ENCODE data around the gene AFF2. TPM values are rescaled to one million over a fixed set of nuclear protein-coding genes. Genes with fewer than 3 reads are reported as not detected.

The AFF2 gene
- total and polyA plus RNA-seq, 3 donors from 2014 or later, result 4.7 to 28.1 (median 21.3) TPM

- TF ChIP-seq, protein P1, sequence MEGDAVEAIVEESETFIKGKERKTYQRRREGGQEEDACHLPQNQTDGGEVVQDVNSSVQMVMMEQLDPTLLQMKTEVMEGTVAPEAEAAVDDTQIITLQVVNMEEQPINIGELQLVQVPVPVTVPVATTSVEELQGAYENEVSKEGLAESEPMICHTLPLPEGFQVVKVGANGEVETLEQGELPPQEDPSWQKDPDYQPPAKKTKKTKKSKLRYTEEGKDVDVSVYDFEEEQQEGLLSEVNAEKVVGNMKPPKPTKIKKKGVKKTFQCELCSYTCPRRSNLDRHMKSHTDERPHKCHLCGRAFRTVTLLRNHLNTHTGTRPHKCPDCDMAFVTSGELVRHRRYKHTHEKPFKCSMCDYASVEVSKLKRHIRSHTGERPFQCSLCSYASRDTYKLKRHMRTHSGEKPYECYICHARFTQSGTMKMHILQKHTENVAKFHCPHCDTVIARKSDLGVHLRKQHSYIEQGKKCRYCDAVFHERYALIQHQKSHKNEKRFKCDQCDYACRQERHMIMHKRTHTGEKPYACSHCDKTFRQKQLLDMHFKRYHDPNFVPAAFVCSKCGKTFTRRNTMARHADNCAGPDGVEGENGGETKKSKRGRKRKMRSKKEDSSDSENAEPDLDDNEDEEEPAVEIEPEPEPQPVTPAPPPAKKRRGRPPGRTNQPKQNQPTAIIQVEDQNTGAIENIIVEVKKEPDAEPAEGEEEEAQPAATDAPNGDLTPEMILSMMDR (IDR thresholded peaks at IDR 0.05), result no peak
- TF ChIP-seq POLR2A (IDR thresholded peaks at IDR 0.05), result no peak
- H3K4me3 ChIP-seq, result no peak overlapping the region
- intact Hi-C loops (cut with DNase I; ENCODE audit: low total_unique reads), result no loop called here
- DNase-seq, result no peak
- H3K27ac ChIP-seq, result no peak overlapping the region
- no peaks in the 10 kb centered on the region for H3K36me3 ChIP-seq (ENCODE audit: low read depth, missing control alignments)
- no peaks in the 10 kb centered on the region for H3K27me3 ChIP-seq
- no peaks in the 10 kb centered on the region for H3K4me1 ChIP-seq
- WGBS, 2 donors, result 82 to 91% methylated on average over 4 of the region's 4 CpGs
- H3K9me3 ChIP-seq, result no peaks in the 10 kb centered on the region
Observed at GRCh38 chrX:148917441-148917840, 417.0 kb downstream of the AFF2 start.

- WGBS, 2 donors, result 73 to 83% methylated on average over 2 of the region's 2 CpGs
Observed at GRCh38 chrX:148923631-148924030, 423.2 kb downstream of the AFF2 start.

DNA sequence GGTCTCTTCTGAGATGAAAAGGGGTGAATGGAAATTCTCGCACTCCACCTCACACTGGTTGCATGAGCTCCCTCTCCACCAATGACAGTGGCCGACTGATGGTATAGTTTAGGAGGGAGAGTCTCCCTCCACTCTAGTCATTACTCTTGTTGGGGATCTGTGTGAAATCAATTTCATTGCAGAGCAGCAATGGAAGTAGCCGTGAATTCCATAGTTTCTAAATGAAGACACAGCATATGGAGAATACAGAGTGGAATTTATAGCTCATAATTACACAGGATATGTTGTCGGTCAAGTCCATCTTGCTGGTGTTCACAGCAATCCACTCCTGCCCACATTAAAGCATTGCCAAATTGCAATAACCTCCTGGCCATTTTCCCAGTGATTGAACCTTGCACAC lies 426.0 kb downstream of the AFF2 start:
- Histone ChIP-seq H3K27me3 (no peaks in the 10 kb centered on the region), H3K4me3 (no peak overlapping the region), H3K36me3 (ENCODE audit: low read depth, missing control alignments) (no peaks in the 10 kb centered on the region), H3K27ac (no peak overlapping the region), H3K4me1 (no peaks in the 10 kb centered on the region), H3K9me3 (no peaks in the 10 kb centered on the region)
- no peak for DNase-seq
- intact Hi-C loops (cut with DNase I; ENCODE audit: low total_unique reads), result no loop called here
- TF ChIP-seq POLR2A (IDR thresholded peaks at IDR 0.05), result no peak
- TF ChIP-seq, protein P1 (IDR thresholded peaks at IDR 0.05), result no peak
- 96% methylated on average over 4 of the region's 4 CpGs for WGBS, 2 donors

More at GRCh38 chrX:148923631-148924030, 423.2 kb downstream of the AFF2 start:
- H3K9me3 ChIP-seq, result no peaks in the 10 kb centered on the region
- DNase-seq, result no peak
- H3K4me1 ChIP-seq, result no peaks in the 10 kb centered on the region
- TF ChIP-seq, protein P1 (IDR thresholded peaks at IDR 0.05), result no peak
- TF ChIP-seq POLR2A (IDR thresholded peaks at IDR 0.05), result no peak
- intact Hi-C loops (cut with DNase I; ENCODE audit: low total_unique reads), result no loop called here
- H3K4me3 ChIP-seq, result no peak overlapping the region
- H3K27me3 ChIP-seq, result no peaks in the 10 kb centered on the region
- H3K36me3 ChIP-seq (ENCODE audit: low read depth, missing control alignments), result no peaks in the 10 kb centered on the region
- no peak overlapping the region for H3K27ac ChIP-seq

GRCh38 chrX:148928811-148929210 lies 428.4 kb downstream of the AFF2 start:
- intact Hi-C loops (cut with DNase I; ENCODE audit: low total_unique reads), result no loop called here
- Histone ChIP-seq H3K27me3 (no peaks in the 10 kb centered on the region), H3K4me1 (no peaks in the 10 kb centered on the region), H3K9me3 (no peaks in the 10 kb centered on the region), H3K27ac (no peak overlapping the region), H3K36me3 (ENCODE audit: low read depth, missing control alignments) (no peaks in the 10 kb centered on the region), H3K4me3 (no peak overlapping the region)
- TF ChIP-seq, protein P1 (IDR thresholded peaks at IDR 0.05), result no peak
- no peak for TF ChIP-seq POLR2A (IDR thresholded peaks at IDR 0.05)
- WGBS, 2 donors, result 79 to 90% methylated on average over 1 of the region's 1 CpG
- DNase-seq, result no peak

- no peak for DNase-seq
- Histone ChIP-seq H3K36me3 (ENCODE audit: low read depth, missing control alignments) (no peaks in the 10 kb centered on the region), H3K9me3 (no peaks in the 10 kb centered on the region), H3K27me3 (no peaks in the 10 kb centered on the region), H3K4me1 (no peaks in the 10 kb centered on the region), H3K4me3 (no peak overlapping the region), H3K27ac (no peak overlapping the region)
- intact Hi-C loops (cut with DNase I; ENCODE audit: low total_unique reads), result no loop called here
- TF ChIP-seq, protein P1 (IDR thresholded peaks at IDR 0.05), result no peak
- TF ChIP-seq POLR2A (IDR thresholded peaks at IDR 0.05), result no peak
- 54% methylated on average over 3 of the region's 3 CpGs for WGBS, 2 donors
Observed at GRCh38 chrX:148929686-148930085, 429.3 kb downstream of the AFF2 start.

All from testis (tissue), 3 donors.